Measurements from ENCODE around the gene MED31.

- TF ChIP-seq CTCF (conservative IDR thresholded peaks at IDR 0.05; ENCODE audit: low read depth in 2 of 2) (no peak), EZH2 (IDR thresholded peaks at IDR 0.05; ENCODE audit: low read depth, unreplicated experiment) (no peak), REST (IDR thresholded peaks at IDR 0.05; ENCODE audit: unreplicated experiment) (no peak), STAT1 (IDR thresholded peaks at IDR 0.05; ENCODE audit: unreplicated experiment) (no peak), CREB1 (CRISPR knock-in tag; IDR thresholded peaks at IDR 0.05; ENCODE audit: low read depth) (no peak), POLR2AphosphoS5 (IDR thresholded peaks at IDR 0.05; ENCODE audit: low read depth) (no peak), NANOG (IDR thresholded peaks at IDR 0.05; ENCODE audit: borderline replicate concordance) (no peak)
Measured at GRCh38 chr17:6611231-6611630, 40.2 kb downstream of the MED31 start.
